ENCODE measurements around the gene ANGPTL4.
"Not testable (repeated sequence)": the region's sequence is repeated elsewhere in the genome, so short reads cannot be mapped to it uniquely, and the experiment has no call there.

ANGPTL4 gene

GRCh38 chr19:8334458-8335342 lies 29.3 kb upstream of the ANGPTL4 start:
- DNase-seq: peak in 1 of 2 experiments; percentile 23

- peak in 1 of 2 experiments; percentile 9 for DNase-seq
These were observed 28.4 kb upstream of the ANGPTL4 start for GRCh38 chr19:8335343-8336071.

GRCh38 chr19:8336072-8336569 lies 27.8 kb upstream of the ANGPTL4 start:
- no peak for DNase-seq

GRCh38 chr19:8336660-8337059 lies 27.3 kb upstream of the ANGPTL4 start:
- DNase-seq: no peak

- no peak for DNase-seq
These were observed 26.2 kb upstream of the ANGPTL4 start for GRCh38 chr19:8337728-8338127.

- DNase-seq: no peak
These were observed 25.1 kb upstream of the ANGPTL4 start for GRCh38 chr19:8338835-8339234.

- no peak for DNase-seq
These were observed 23.4 kb upstream of the ANGPTL4 start for GRCh38 chr19:8340341-8341096.

- DNase-seq: not testable (repeated sequence)
These were observed 22.5 kb upstream of the ANGPTL4 start for GRCh38 chr19:8341504-8341903.

- DNase-seq: no peak
These were observed 21.7 kb upstream of the ANGPTL4 start for GRCh38 chr19:8342316-8342683.

- peak; percentile 90 for DNase-seq
These were observed 21.1 kb upstream of the ANGPTL4 start, which contains the start of gene KANK3 for GRCh38 chr19:8342684-8343482. TSS of gene KANK3 (minus strand) at chr19:8343262. CDS start at chr19:8337828, 5,434 bp downstream.

GRCh38 chr19:8343483-8343844 lies 20.5 kb upstream of the ANGPTL4 start:
- no peak for DNase-seq

GRCh38 chr19:8349629-8350372 lies 14.2 kb upstream of the ANGPTL4 start:
- not testable (repeated sequence) for DNase-seq

GRCh38 chr19:8352134-8352827 lies 11.7 kb upstream of the ANGPTL4 start:
- DNase-seq: no peak

- not testable (repeated sequence) for DNase-seq
These were observed 11.1 kb upstream of the ANGPTL4 start for GRCh38 chr19:8352845-8353244.

GRCh38 chr19:8355631-8356402 lies 8.1 kb upstream of the ANGPTL4 start:
- no peak for DNase-seq

- DNase-seq: no peak
These were observed 6.9 kb upstream of the ANGPTL4 start for GRCh38 chr19:8357007-8357521.

GRCh38 chr19:8358948-8359347 lies 5.0 kb upstream of the ANGPTL4 start:
- DNase-seq: no peak

- DNase-seq: no peak
These were observed 3.8 kb upstream of the ANGPTL4 start for GRCh38 chr19:8360196-8360595.

GRCh38 chr19:8361921-8362793 lies 1.8 kb upstream of the ANGPTL4 start:
- no peak for DNase-seq
